ENCODE results near the gene SLC43A2. TPM values are rescaled to one million over a fixed set of nuclear protein-coding genes. Genes with fewer than 3 reads are reported as not detected.

SLC43A2 gene
- total and polyA plus RNA-seq, 8 donors = 0.29 to 15.8 (median 5.2) TPM

- DNase-seq = no peak
- intact Hi-C loops (cut with DNase I; ENCODE audit: low total_unique reads) = loop anchor here (10.0 kb wide), 1 partner anchor 155 kb away; no protein-coding TSS in a partner anchor
- no peak for TF ChIP-seq EP300 (IDR thresholded peaks at IDR 0.05)
- TF ChIP-seq CTCF (IDR thresholded peaks at IDR 0.05) = no peak
- TF ChIP-seq POLR2AphosphoS5 (IDR thresholded peaks at IDR 0.05) = no peak
- no peak for TF ChIP-seq POLR2A (IDR thresholded peaks at IDR 0.05)
- WGBS, 5 donors = 86 to 93% (median 88%) methylated on average over 7 of the region's 7 CpGs
- H3K4me3 ChIP-seq = no peak overlapping the region
- H3K36me3 ChIP-seq = peaks cover 5 to 67% (median 61%) of the 10 kb centered on the region in 4 donors
- H3K27me3 ChIP-seq = no peaks in the 10 kb centered on the region
- no peaks in the 10 kb centered on the region for H3K9me3 ChIP-seq
- H3K4me1 ChIP-seq = peaks cover 16 to 29% (median 27%) of the 10 kb centered on the region in 4 donors
- H3K27ac ChIP-seq = no peak overlapping the region
Observed at GRCh38 chr17:1519678-1520077, 109.0 kb downstream of the SLC43A2 start.

Small RNAs within 50 kb of the gene (small RNA-seq; reads per million reads assigned to genes)
- gene RN7SL105P = 0 reads per million in 4 donors

Other genes with a start within 250 kb of the SLC43A2 start
- gene YWHAE, start 228.6 kb downstream of the SLC43A2 start, total RNA-seq = 1,000 to 10,000 TPM in 2 of 5 donors, 100 to 1,000 TPM in 3; 335 to 1,151 (median 362) TPM
- 100 to 1,000 TPM; 219 to 323 (median 254) TPM for gene YWHAE, start 228.6 kb downstream of the SLC43A2 start, polyA plus RNA-seq
- gene CRK, start 172.6 kb downstream of the SLC43A2 start, total RNA-seq = 10 to 100 TPM; 18.2 to 87.5 (median 53.5) TPM
- 10 to 100 TPM; 18.0 to 40.5 (median 32.9) TPM for gene CRK, start 172.6 kb downstream of the SLC43A2 start, polyA plus RNA-seq
- gene MYO1C, start 136.1 kb downstream of the SLC43A2 start, total RNA-seq = 100 to 1,000 TPM in 3 of 5 donors, 10 to 100 TPM in 2; 74.2 to 158 (median 107) TPM
- gene MYO1C, start 136.1 kb downstream of the SLC43A2 start, polyA plus RNA-seq = 10 to 100 TPM; 45.2 to 61.3 (median 54.4) TPM
- 10 to 100 TPM; 38.0 to 97.6 (median 93.4) TPM for gene INPP5K, start 112.2 kb downstream of the SLC43A2 start, total RNA-seq
- 10 to 100 TPM; 22.9 to 27.1 (median 26.6) TPM for gene INPP5K, start 112.2 kb downstream of the SLC43A2 start, polyA plus RNA-seq
- 10 to 100 TPM; 12.1 to 61.7 (median 23.9) TPM for gene PITPNA, start 66.0 kb downstream of the SLC43A2 start, total RNA-seq
- gene PITPNA, start 66.0 kb downstream of the SLC43A2 start, polyA plus RNA-seq = 10 to 100 TPM; 19.5 to 27.0 (median 21.8) TPM
- gene SCARF1, start 16.9 kb upstream of the SLC43A2 start, total RNA-seq = 100 to 1,000 TPM in 1 of 5 donors, 10 to 100 TPM in 2, 1 to 10 TPM in 2; 4.1 to 119 (median 53.1) TPM
- gene SCARF1, start 16.9 kb upstream of the SLC43A2 start, polyA plus RNA-seq = 1 to 10 TPM; 1.4 to 2.7 (median 2.0) TPM
- 100 to 1,000 TPM in 1 of 5 donors, 10 to 100 TPM in 3, 1 to 10 TPM in 1; 8.6 to 284 (median 39.1) TPM for gene RILP, start 21.0 kb upstream of the SLC43A2 start, total RNA-seq
- 10 to 100 TPM; 15.6 to 32.4 (median 19.2) TPM for gene RILP, start 21.0 kb upstream of the SLC43A2 start, polyA plus RNA-seq
- 100 to 1,000 TPM; 126 to 252 (median 201) TPM for gene PRPF8, start 56.0 kb upstream of the SLC43A2 start, total RNA-seq
- 10 to 100 TPM; 33.6 to 83.4 (median 38.4) TPM for gene PRPF8, start 56.0 kb upstream of the SLC43A2 start, polyA plus RNA-seq
- gene TLCD2, start 81.5 kb upstream of the SLC43A2 start, total RNA-seq = 1 to 10 TPM; 4.5 to 9.6 (median 8.1) TPM
- 1 to 10 TPM; 2.8 to 3.7 (median 3.1) TPM for gene TLCD2, start 81.5 kb upstream of the SLC43A2 start, polyA plus RNA-seq
- 10 to 100 TPM; 13.4 to 56.5 (median 14.0) TPM for gene WDR81, start 95.9 kb upstream of the SLC43A2 start, total RNA-seq
- 10 to 100 TPM in 2 of 3 donors, 1 to 10 TPM in 1; 9.3 to 10.6 (median 10.2) TPM for gene WDR81, start 95.9 kb upstream of the SLC43A2 start, polyA plus RNA-seq
- gene SERPINF2, start 114.0 kb upstream of the SLC43A2 start, total RNA-seq = 1 to 10 TPM in 2 of 5 donors, under 1 TPM in 3; 0.45 to 4.1 (median 0.87) TPM
- 1 to 10 TPM in 2 of 3 donors, under 1 TPM in 1; 0.92 to 5.2 (median 1.9) TPM for gene SERPINF2, start 114.0 kb upstream of the SLC43A2 start, polyA plus RNA-seq
- 100 to 1,000 TPM in 4 of 5 donors, 10 to 100 TPM in 1; 72.4 to 334 (median 186) TPM for gene SERPINF1, start 133.2 kb upstream of the SLC43A2 start, total RNA-seq
- 100 to 1,000 TPM in 1 of 3 donors, 10 to 100 TPM in 2; 45.5 to 126 (median 68.9) TPM for gene SERPINF1, start 133.2 kb upstream of the SLC43A2 start, polyA plus RNA-seq
- 10 to 100 TPM in 3 of 5 donors, 1 to 10 TPM in 2; 4.7 to 21.0 (median 12.1) TPM for gene SMYD4, start 201.1 kb upstream of the SLC43A2 start, total RNA-seq
- gene SMYD4, start 201.1 kb upstream of the SLC43A2 start, polyA plus RNA-seq = 1 to 10 TPM; 2.7 to 6.6 (median 3.8) TPM
- 10 to 100 TPM; 10.3 to 57.5 (median 27.7) TPM for gene RPA1, start 201.2 kb upstream of the SLC43A2 start, total RNA-seq
- gene RPA1, start 201.2 kb upstream of the SLC43A2 start, polyA plus RNA-seq = 10 to 100 TPM; 14.9 to 24.7 (median 22.9) TPM

Data from stomach (tissue), 9 donors.